Panc1 (cell line): ENCODE measurements around the gene FCSK. TPM values are rescaled to one million over a fixed set of nuclear protein-coding genes. Genes with fewer than 3 reads are reported as not detected.

Experiments
- ATAC-seq: fragments of 200-7000 bp; cut with Tn5 transposase; 2 replicates; pipeline ENCODE4 v1.9.1; 2020; ENCODE audit warnings: mild to moderate bottlenecking, moderate library complexity
- BruUV-seq: library from RNA; stranded (reverse); fragments of 400-500 nt; replicated peaks from 2 replicates; lab custom pipeline; 2021; lab: Mats Ljungman, UMichigan
- CTCF ChIA-PET: fragments of 300-600 bp; sonication (Branson Sonifier 250); formaldehyde crosslinking; loops from one replicate; lab custom pipeline; 2022; ENCODE audit warnings: antibody characterized with exemption; lab: Charles Lee
- POLR2A ChIA-PET: fragments of 300-600 bp; sonication (Branson Sonifier 250); formaldehyde crosslinking; loops from one replicate; lab custom pipeline; 2022; ENCODE audit warnings: antibody characterized with exemption; lab: Charles Lee
- DNase-seq: peaks from one replicate; pipeline ENCODE4 v3.0.0-alpha.2; 2010; ENCODE audit warnings: low read depth, low spot score
- H3K27ac ChIP-seq: 2 replicates; pipeline ENCODE4 v1.5.1; 2011; ENCODE audit warnings: mild to moderate bottlenecking, low read length, inconsistent platforms
- H3K27me3 ChIP-seq: fragments of 200-500 bp; sonication (Bioruptor generic); 2 replicates; pipeline ENCODE4 v1.6.0; 2014; ENCODE audit warnings: low read length, inconsistent platforms; ENCODE audit not compliant: control insufficient read depth, insufficient read depth
- H3K36me3 ChIP-seq: fragments of 200-500 bp; sonication (Bioruptor generic); 2 replicates; pipeline ENCODE4 v1.5.1; 2014; ENCODE audit warnings: inconsistent platforms, mild to moderate bottlenecking, low read length, moderate library complexity; ENCODE audit not compliant: control insufficient read depth, insufficient read depth
- H3K4me1 ChIP-seq: 2 replicates; pipeline ENCODE4 v1.5.1; 2011; ENCODE audit warnings: inconsistent platforms, mild to moderate bottlenecking, low read length, moderate library complexity; ENCODE audit not compliant: control insufficient read depth, insufficient read depth
- H3K4me3 ChIP-seq, 2 experiments: 2 replicates each; pipeline ENCODE4 v1.5.1; 2011 to 2012; ENCODE audit warnings: low read depth in 2 of 2, low read length in 2 of 2, mild to moderate bottlenecking in 2 of 2, inconsistent platforms in 1 of 2, moderate library complexity in 1 of 2
- H3K9me3 ChIP-seq: fragments of 200-500 bp; sonication (Bioruptor generic); 2 replicates; pipeline ENCODE4 v1.5.1; 2014; ENCODE audit warnings: low read depth, mild to moderate bottlenecking, inconsistent platforms, low read length, moderate library complexity; ENCODE audit not compliant: control insufficient read depth, insufficient read depth
- CTCF ChIP-seq: fragments of 450-650 bp; IDR thresholded peaks from 2 replicates; pipeline ENCODE4 v1.5.1; 2017; ENCODE audit warnings: mild to moderate bottlenecking
- POLR2AphosphoS5 ChIP-seq: IDR thresholded peaks from 2 replicates; pipeline ENCODE4 v1.6.1; 2012; ENCODE audit warnings: mild to moderate bottlenecking, low read depth, low read length, moderate library complexity
- REST ChIP-seq, 2 experiments: IDR thresholded peaks; 2 replicates each; pipeline ENCODE4 v1.6.1; 2011 to 2012; ENCODE audit warnings: low read depth in 2 of 2, control low read depth in 1 of 2, low read length in 1 of 2, mild to moderate bottlenecking in 1 of 2, moderate library complexity in 1 of 2; ENCODE audit not compliant: insufficient read depth in 1 of 2
- SIN3A ChIP-seq: IDR thresholded peaks from 2 replicates; pipeline ENCODE4 v1.6.1; 2012; ENCODE audit warnings: low read depth, mild to moderate bottlenecking, low read length, moderate library complexity, borderline replicate concordance; ENCODE audit not compliant: insufficient read depth
- TCF7L2 ChIP-seq: IDR thresholded peaks from 2 replicates; pipeline ENCODE4 v1.6.1; 2011; ENCODE audit warnings: mild to moderate bottlenecking, low read depth, low read length, inconsistent platforms
- in situ Hi-C: cut with HindIII; loops from 2 replicates; pipeline ENCODE4 v1.10.0; 2016; ENCODE audit warnings: low sequenced_read_pairs, low pct_unique_long_range_greater_than_20kb
- intact Hi-C: fragments of 100-400 bp; cut with micrococcal nuclease; formaldehyde crosslinking; loops from one replicate; pipeline ENCODE4 v1.10.0; 2022; ENCODE audit not compliant: unreplicated experiment
- total RNA-seq: library from RNA; stranded (reverse); gene quantifications from one replicate; pipeline ENCODE4 v1.2.1, GENCODE V29; 2021; ENCODE audit not compliant: unreplicated experiment

Gene FCSK
- total RNA-seq, 1 experiment from 2014 or later = 16.9 TPM

GRCh38 chr16:70476272-70477020, 22.1 kb downstream of the FCSK start:
- ChIA-PET CTCF (no interaction called here), POLR2A (no interaction called here)
- Histone ChIP-seq H3K27ac (peak overlapping the region; percentile 54), H3K4me3 (no peak overlapping the region), H3K36me3 (no peaks in the 10 kb centered on the region), H3K27me3 (no peaks in the 10 kb centered on the region), H3K4me1 (peaks cover 11% of the 10 kb centered on the region), H3K9me3 (no peaks in the 10 kb centered on the region)
- no peak for DNase-seq
- TSS peak; percentile 66 for BruUV-seq
- intact Hi-C loops = no loop called here
- ATAC-seq = peak; percentile 70
- in situ Hi-C loops = no loop called here
- TF ChIP-seq REST (IDR thresholded peaks at IDR 0.05; ENCODE audit: insufficient read depth in 1 of 2, low read depth in 2 of 2, low read length in 1 of 2) = no peak
- no peak for TF ChIP-seq POLR2AphosphoS5
- TF ChIP-seq CTCF = no peak
- no peak for TF ChIP-seq SIN3A
- TF ChIP-seq TCF7L2 = no peak

GRCh38 chr16:70478169-70478568, 23.8 kb downstream of the FCSK start:
- no peak overlapping the region for H3K4me3 ChIP-seq
- ATAC-seq (no peak), DNase-seq (no peak)
- intact Hi-C loops (no loop called here), in situ Hi-C loops (no loop called here)
- TF ChIP-seq POLR2AphosphoS5 = no peak
- TF ChIP-seq CTCF = no peak
- no peak for TF ChIP-seq SIN3A
- no peak for TF ChIP-seq REST (IDR thresholded peaks at IDR 0.05; ENCODE audit: insufficient read depth in 1 of 2, low read depth in 2 of 2, low read length in 1 of 2)
- TF ChIP-seq TCF7L2 = no peak
- ChIA-PET CTCF (no interaction called here), POLR2A (no interaction called here)
- no peaks in the 10 kb centered on the region for H3K9me3 ChIP-seq
- H3K36me3 ChIP-seq = no peaks in the 10 kb centered on the region
- H3K27me3 ChIP-seq = no peaks in the 10 kb centered on the region
- BruUV-seq = no TSS peak
- H3K27ac ChIP-seq = no peak overlapping the region
- peaks cover 11% of the 10 kb centered on the region for H3K4me1 ChIP-seq
